ENCODE measurements around the gene NUP58.
"Not testable (repeated sequence)": the region's sequence is repeated elsewhere in the genome, so short reads cannot be mapped to it uniquely, and the experiment has no call there.

DNA sequence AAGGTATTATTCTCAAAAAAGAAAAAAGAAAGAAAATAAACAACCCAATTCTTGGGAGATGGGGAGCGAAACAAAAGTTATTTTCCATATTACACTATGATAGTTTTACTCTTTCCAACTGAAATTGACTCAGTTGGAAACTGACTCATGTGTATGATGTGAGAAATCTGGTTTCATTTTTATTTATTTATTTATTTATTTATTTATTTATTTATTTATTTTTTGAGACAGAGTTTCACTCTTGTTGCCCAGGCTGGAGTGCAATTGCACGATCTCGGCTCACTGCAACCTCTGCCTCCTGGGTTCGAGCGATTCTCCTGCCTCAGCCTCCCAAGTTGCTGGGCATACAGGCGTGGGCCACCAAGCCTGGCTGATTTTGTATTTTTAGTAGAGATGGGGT lies 59.0 kb downstream of the NUP58 start:
- TF ChIP-seq ZFP30 (CRISPR knock-in tag; IDR thresholded peaks at IDR 0.05); ARNTL (CRISPR knock-in tag; IDR thresholded peaks at IDR 0.05; ENCODE audit: borderline replicate concordance, low read depth); ZFP3 (CRISPR knock-in tag; IDR thresholded peaks at IDR 0.05); BACH2 (CRISPR knock-in tag; IDR thresholded peaks at IDR 0.05; ENCODE audit: borderline replicate concordance); RARB (CRISPR knock-in tag; IDR thresholded peaks at IDR 0.05); ISL1 (CRISPR knock-in tag; IDR thresholded peaks at IDR 0.05); ZNF565 (CRISPR knock-in tag; conservative IDR thresholded peaks at IDR 0.05; ENCODE audit: low read depth); TOX (CRISPR knock-in tag; IDR thresholded peaks at IDR 0.05; ENCODE audit: borderline replicate concordance); GLIS3 (CRISPR knock-in tag; IDR thresholded peaks at IDR 0.05); OSR1 (CRISPR knock-in tag; IDR thresholded peaks at IDR 0.05): not testable (repeated sequence)
- TF ChIP-seq, protein P1, sequence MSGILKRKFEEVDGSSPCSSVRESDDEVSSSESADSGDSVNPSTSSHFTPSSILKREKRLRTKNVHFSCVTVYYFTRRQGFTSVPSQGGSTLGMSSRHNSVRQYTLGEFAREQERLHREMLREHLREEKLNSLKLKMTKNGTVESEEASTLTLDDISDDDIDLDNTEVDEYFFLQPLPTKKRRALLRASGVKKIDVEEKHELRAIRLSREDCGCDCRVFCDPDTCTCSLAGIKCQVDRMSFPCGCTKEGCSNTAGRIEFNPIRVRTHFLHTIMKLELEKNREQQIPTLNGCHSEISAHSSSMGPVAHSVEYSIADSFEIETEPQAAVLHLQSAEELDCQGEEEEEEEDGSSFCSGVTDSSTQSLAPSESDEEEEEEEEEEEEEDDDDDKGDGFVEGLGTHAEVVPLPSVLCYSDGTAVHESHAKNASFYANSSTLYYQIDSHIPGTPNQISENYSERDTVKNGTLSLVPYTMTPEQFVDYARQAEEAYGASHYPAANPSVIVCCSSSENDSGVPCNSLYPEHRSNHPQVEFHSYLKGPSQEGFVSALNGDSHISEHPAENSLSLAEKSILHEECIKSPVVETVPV (CRISPR knock-in tag; IDR thresholded peaks at IDR 0.05) = not testable (repeated sequence)
- TF ChIP-seq, protein P2, sequence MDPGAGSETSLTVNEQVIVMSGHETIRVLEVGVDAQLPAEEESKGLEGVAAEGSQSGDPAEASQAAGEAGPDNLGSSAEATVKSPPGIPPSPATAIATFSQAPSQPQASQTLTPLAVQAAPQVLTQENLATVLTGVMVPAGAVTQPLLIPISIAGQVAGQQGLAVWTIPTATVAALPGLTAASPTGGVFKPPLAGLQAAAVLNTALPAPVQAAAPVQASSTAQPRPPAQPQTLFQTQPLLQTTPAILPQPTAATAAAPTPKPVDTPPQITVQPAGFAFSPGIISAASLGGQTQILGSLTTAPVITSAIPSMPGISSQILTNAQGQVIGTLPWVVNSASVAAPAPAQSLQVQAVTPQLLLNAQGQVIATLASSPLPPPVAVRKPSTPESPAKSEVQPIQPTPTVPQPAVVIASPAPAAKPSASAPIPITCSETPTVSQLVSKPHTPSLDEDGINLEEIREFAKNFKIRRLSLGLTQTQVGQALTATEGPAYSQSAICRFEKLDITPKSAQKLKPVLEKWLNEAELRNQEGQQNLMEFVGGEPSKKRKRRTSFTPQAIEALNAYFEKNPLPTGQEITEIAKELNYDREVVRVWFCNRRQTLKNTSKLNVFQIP (CRISPR knock-in tag; IDR thresholded peaks at IDR 0.05; ENCODE audit: borderline replicate concordance, low read depth) = not testable (repeated sequence)
- TF ChIP-seq, protein P3, sequence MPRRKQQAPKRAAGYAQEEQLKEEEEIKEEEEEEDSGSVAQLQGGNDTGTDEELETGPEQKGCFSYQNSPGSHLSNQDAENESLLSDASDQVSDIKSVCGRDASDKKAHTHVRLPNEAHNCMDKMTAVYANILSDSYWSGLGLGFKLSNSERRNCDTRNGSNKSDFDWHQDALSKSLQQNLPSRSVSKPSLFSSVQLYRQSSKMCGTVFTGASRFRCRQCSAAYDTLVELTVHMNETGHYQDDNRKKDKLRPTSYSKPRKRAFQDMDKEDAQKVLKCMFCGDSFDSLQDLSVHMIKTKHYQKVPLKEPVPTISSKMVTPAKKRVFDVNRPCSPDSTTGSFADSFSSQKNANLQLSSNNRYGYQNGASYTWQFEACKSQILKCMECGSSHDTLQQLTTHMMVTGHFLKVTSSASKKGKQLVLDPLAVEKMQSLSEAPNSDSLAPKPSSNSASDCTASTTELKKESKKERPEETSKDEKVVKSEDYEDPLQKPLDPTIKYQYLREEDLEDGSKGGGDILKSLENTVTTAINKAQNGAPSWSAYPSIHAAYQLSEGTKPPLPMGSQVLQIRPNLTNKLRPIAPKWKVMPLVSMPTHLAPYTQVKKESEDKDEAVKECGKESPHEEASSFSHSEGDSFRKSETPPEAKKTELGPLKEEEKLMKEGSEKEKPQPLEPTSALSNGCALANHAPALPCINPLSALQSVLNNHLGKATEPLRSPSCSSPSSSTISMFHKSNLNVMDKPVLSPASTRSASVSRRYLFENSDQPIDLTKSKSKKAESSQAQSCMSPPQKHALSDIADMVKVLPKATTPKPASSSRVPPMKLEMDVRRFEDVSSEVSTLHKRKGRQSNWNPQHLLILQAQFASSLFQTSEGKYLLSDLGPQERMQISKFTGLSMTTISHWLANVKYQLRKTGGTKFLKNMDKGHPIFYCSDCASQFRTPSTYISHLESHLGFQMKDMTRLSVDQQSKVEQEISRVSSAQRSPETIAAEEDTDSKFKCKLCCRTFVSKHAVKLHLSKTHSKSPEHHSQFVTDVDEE (CRISPR knock-in tag; IDR thresholded peaks at IDR 0.05) = not testable (repeated sequence)
- TF ChIP-seq, protein P4, sequence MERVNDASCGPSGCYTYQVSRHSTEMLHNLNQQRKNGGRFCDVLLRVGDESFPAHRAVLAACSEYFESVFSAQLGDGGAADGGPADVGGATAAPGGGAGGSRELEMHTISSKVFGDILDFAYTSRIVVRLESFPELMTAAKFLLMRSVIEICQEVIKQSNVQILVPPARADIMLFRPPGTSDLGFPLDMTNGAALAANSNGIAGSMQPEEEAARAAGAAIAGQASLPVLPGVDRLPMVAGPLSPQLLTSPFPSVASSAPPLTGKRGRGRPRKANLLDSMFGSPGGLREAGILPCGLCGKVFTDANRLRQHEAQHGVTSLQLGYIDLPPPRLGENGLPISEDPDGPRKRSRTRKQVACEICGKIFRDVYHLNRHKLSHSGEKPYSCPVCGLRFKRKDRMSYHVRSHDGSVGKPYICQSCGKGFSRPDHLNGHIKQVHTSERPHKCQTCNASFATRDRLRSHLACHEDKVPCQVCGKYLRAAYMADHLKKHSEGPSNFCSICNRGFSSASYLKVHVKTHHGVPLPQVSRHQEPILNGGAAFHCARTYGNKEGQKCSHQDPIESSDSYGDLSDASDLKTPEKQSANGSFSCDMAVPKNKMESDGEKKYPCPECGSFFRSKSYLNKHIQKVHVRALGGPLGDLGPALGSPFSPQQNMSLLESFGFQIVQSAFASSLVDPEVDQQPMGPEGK (CRISPR knock-in tag; IDR thresholded peaks at IDR 0.05; ENCODE audit: borderline replicate concordance) = not testable (repeated sequence)

Data from SK-N-SH treated with all-trans-retinoic acid at 6 μM for 48 hours (cell line).